ENCODE measurements around the gene PIEZO1.

DNA sequence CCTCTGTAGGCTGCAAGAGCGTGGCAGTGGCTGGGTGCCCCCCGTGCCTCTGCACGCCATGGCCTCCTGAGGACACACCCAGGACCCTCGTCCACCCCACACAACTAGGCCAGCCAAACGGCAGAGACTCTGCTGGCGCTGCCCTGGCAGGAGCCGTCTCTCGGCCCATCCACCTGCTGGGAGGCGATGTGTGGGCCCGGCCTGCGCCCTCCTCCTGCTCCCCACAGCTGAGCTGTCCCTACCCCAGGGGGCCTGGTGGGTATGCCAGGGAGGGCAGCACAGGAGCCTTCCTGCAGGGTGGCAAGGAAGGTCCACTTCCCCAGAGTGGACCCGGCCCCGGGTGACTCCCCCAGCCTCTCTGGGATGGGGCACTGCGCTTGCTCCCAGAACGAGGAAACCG, 85.8 kb downstream of the PIEZO1 start:
- TF ChIP-seq, protein P1, sequence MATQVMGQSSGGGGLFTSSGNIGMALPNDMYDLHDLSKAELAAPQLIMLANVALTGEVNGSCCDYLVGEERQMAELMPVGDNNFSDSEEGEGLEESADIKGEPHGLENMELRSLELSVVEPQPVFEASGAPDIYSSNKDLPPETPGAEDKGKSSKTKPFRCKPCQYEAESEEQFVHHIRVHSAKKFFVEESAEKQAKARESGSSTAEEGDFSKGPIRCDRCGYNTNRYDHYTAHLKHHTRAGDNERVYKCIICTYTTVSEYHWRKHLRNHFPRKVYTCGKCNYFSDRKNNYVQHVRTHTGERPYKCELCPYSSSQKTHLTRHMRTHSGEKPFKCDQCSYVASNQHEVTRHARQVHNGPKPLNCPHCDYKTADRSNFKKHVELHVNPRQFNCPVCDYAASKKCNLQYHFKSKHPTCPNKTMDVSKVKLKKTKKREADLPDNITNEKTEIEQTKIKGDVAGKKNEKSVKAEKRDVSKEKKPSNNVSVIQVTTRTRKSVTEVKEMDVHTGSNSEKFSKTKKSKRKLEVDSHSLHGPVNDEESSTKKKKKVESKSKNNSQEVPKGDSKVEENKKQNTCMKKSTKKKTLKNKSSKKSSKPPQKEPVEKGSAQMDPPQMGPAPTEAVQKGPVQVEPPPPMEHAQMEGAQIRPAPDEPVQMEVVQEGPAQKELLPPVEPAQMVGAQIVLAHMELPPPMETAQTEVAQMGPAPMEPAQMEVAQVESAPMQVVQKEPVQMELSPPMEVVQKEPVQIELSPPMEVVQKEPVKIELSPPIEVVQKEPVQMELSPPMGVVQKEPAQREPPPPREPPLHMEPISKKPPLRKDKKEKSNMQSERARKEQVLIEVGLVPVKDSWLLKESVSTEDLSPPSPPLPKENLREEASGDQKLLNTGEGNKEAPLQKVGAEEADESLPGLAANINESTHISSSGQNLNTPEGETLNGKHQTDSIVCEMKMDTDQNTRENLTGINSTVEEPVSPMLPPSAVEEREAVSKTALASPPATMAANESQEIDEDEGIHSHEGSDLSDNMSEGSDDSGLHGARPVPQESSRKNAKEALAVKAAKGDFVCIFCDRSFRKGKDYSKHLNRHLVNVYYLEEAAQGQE (IDR thresholded peaks at IDR 0.05; ENCODE audit: low read depth) = no peak
- TF ChIP-seq POLR2A (IDR thresholded peaks at IDR 0.05; ENCODE audit: borderline replicate concordance, extremely low read depth, insufficient read depth, insufficient read length) (no peak), EZH2 (IDR thresholded peaks at IDR 0.05) (no peak), YY1 (IDR thresholded peaks at IDR 0.05; ENCODE audit: extremely low read depth, insufficient replicate concordance, low read depth, low read length) (no peak), ZFX (IDR thresholded peaks at IDR 0.05) (no peak), EGR1 (IDR thresholded peaks at IDR 0.05; ENCODE audit: low read depth) (no peak), JUND (IDR thresholded peaks at IDR 0.05) (no peak), POLR2AphosphoS5 (IDR thresholded peaks at IDR 0.05; ENCODE audit: low read depth, low read length) (no peak), CEBPB (IDR thresholded peaks at IDR 0.05; ENCODE audit: low read depth) (no peak), SP1 (IDR thresholded peaks at IDR 0.05; ENCODE audit: low read depth) (no peak)
- TF ChIP-seq, protein P2, sequence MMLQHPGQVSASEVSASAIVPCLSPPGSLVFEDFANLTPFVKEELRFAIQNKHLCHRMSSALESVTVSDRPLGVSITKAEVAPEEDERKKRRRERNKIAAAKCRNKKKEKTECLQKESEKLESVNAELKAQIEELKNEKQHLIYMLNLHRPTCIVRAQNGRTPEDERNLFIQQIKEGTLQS (IDR thresholded peaks at IDR 0.05) = no peak
- TF ChIP-seq, protein P3, sequence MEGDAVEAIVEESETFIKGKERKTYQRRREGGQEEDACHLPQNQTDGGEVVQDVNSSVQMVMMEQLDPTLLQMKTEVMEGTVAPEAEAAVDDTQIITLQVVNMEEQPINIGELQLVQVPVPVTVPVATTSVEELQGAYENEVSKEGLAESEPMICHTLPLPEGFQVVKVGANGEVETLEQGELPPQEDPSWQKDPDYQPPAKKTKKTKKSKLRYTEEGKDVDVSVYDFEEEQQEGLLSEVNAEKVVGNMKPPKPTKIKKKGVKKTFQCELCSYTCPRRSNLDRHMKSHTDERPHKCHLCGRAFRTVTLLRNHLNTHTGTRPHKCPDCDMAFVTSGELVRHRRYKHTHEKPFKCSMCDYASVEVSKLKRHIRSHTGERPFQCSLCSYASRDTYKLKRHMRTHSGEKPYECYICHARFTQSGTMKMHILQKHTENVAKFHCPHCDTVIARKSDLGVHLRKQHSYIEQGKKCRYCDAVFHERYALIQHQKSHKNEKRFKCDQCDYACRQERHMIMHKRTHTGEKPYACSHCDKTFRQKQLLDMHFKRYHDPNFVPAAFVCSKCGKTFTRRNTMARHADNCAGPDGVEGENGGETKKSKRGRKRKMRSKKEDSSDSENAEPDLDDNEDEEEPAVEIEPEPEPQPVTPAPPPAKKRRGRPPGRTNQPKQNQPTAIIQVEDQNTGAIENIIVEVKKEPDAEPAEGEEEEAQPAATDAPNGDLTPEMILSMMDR (IDR thresholded peaks at IDR 0.05 in 2 of 3, conservative IDR thresholded peaks at IDR 0.05 in 1 of 3; ENCODE audit: borderline replicate concordance in 1 of 3, insufficient read depth in 1 of 3, low read depth in 2 of 3, low read length in 2 of 3) = no peak
- TF ChIP-seq, protein P4, sequence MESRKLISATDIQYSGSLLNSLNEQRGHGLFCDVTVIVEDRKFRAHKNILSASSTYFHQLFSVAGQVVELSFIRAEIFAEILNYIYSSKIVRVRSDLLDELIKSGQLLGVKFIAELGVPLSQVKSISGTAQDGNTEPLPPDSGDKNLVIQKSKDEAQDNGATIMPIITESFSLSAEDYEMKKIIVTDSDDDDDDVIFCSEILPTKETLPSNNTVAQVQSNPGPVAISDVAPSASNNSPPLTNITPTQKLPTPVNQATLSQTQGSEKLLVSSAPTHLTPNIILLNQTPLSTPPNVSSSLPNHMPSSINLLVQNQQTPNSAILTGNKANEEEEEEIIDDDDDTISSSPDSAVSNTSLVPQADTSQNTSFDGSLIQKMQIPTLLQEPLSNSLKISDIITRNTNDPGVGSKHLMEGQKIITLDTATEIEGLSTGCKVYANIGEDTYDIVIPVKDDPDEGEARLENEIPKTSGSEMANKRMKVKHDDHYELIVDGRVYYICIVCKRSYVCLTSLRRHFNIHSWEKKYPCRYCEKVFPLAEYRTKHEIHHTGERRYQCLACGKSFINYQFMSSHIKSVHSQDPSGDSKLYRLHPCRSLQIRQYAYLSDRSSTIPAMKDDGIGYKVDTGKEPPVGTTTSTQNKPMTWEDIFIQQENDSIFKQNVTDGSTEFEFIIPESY (IDR thresholded peaks at IDR 0.05; ENCODE audit: extremely low read depth, insufficient replicate concordance, low read length) = no peak
- TF ChIP-seq, protein P5, sequence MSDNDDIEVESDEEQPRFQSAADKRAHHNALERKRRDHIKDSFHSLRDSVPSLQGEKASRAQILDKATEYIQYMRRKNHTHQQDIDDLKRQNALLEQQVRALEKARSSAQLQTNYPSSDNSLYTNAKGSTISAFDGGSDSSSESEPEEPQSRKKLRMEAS (IDR thresholded peaks at IDR 0.05) = no peak

All from HCT116 (cell line).